Heart right ventricle (tissue), 16 donors: ENCODE results near the gene HLA-DMA. TPM values are rescaled to one million over a fixed set of nuclear protein-coding genes. Genes with fewer than 3 reads are reported as not detected.

Source experiments
- ATAC-seq, 8 donors: fragments of 200-7000 bp; cut with Tn5 transposase; one replicate each; pipeline ENCODE4 v1.9.1; 2020; ENCODE audit warnings: mild to moderate bottlenecking in 8 of 8, moderate library complexity in 8 of 8, moderate number of reproducible peaks in 1 of 8
- DNase-seq, 2 donors: peaks; one replicate each; pipeline ENCODE4 v3.0.0-alpha.2; 2020
- H3K27ac ChIP-seq, 10 donors: fragments of 200-600 bp; sonication (generic) in 2 of 10; one replicate each; pipeline versions ENCODE4 v1.5.0 to v1.8.0; 2020 to 2022; ENCODE audit warnings: mild to moderate bottlenecking in 3 of 10
- H3K27me3 ChIP-seq, 7 donors: fragments of 200-600 bp; one replicate each; pipeline ENCODE4 v1.8.0; 2021 to 2022; ENCODE audit warnings: mild to moderate bottlenecking in 2 of 7
- H3K36me3 ChIP-seq, 9 donors: fragments of 200-600 bp; sonication (generic) in 1 of 9; one replicate each; pipeline versions ENCODE4 v1.5.0 to v1.8.0; 2020 to 2022; ENCODE audit warnings: mild to moderate bottlenecking in 2 of 9
- H3K4me1 ChIP-seq, 9 donors: fragments of 200-600 bp; sonication (generic) in 1 of 9; one replicate each; pipeline versions ENCODE4 v1.5.0 to v1.8.0; 2020 to 2022; ENCODE audit warnings: mild to moderate bottlenecking in 4 of 9
- H3K4me3 ChIP-seq, 10 donors: fragments of 200-600 bp; sonication (generic) in 2 of 10; one replicate each; pipeline versions ENCODE4 v1.5.0 to v1.8.0; 2020 to 2022; ENCODE audit warnings: mild to moderate bottlenecking in 7 of 10, moderate library complexity in 2 of 10
- H3K9me3 ChIP-seq, 11 donors: fragments of 200-600 bp in 10 of 11; sonication (generic) in 2 of 11; one replicate each; pipeline versions ENCODE4 v1.5.0 to v1.8.0; 2013 to 2022; ENCODE audit warnings: mild to moderate bottlenecking in 2 of 11, control low read depth in 1 of 11, moderate library complexity in 1 of 11
- CTCF ChIP-seq, 9 donors: fragments of 200-600 bp; sonication (generic) in 2 of 9; IDR thresholded peaks; one replicate each; pipeline versions ENCODE4 v1.5.0 to v1.8.0; 2021 to 2022; ENCODE audit warnings: antibody characterized with exemption in 9 of 9, mild to moderate bottlenecking in 5 of 9, moderate library complexity in 1 of 9
- WGBS, 2 donors: extraction: QIAGEN DNeasy Blood & Tissue Kit; methylation state at CpG; one replicate each; pipeline ENCODE4 v1.1.7; 2013; ENCODE audit warnings: inconsistent platforms in 1 of 2; 5-methylcytosine and 5-hydroxymethylcytosine counted together
- intact Hi-C, 10 donors: fragments of 100-400 bp; cut with DNase I; formaldehyde crosslinking; loops; one replicate each; pipeline versions ENCODE4 v1.11.1 to v1.14.2; 2022
- polyA plus RNA-seq, 2 donors: library from polyadenylated mRNA; stranded (reverse); fragments of 200-250 nt; gene quantifications; one replicate each; pipeline ENCODE4 v1.2.3, GENCODE V29; 2013
- total RNA-seq, 10 donors: library from RNA; stranded (reverse); fragmentation: NEBNext Ultra II Directional in 3 of 10; extraction: Animal tissue kit (Norgen Biotek cat#: 25700) in 3 of 10; gene quantifications; one replicate each; pipeline versions ENCODE4 v1.2.1 to v1.2.4, GENCODE V29; 2021 to 2023
- donor health status: Arrhythmogenic right ventricular cardiomyopathy.
- donor health status: ischemic (EF 13 %, LVEDD 7.1; RV severe dilation, severe dysfunction).
- donor health status: healthy with polysubstance abuse.
- donor health status: DM: no; HTN: yes; CAD: no.
- donor health status: DM: no; HTN: no; CAD: no.
- donor health status: ischemic (EF 25% LVEDD 6.9; RV normal size, moderate dysfunction).
- donor health status: ischemic (EF 25% LVEDD 5.7; RV mildly dilated, moderate dysfunction).
- donor health status: healthy.
- donor health status: DM: yes; HTN: yes; CAD: no.
- donor health status: Ischemic cardiomyopathy.
- donor health status: ischemic (EF 35%, LVEDD 5.7; RV mildly dilated, moderate dysfunction).
- donor health status: nonischemic (EF 11% LVEDD 7.7; RV severe dilation, severe dysfunction).
- donor health status: DM: yes; HTN: yes; CAD: no.
- donor health status: PGD.
- donor health status: ischemic (EF 29% LVEDD 5.4; RV normal size, mild dysfunction).
- donor health status: nonischemic (EF 23%, LVEDD 6.1; RV moderate dilation, normal function).

HLA-DMA gene
- total and polyA plus RNA-seq, 12 donors, result 7.8 to 106 (median 14.5) TPM

- H3K9me3 ChIP-seq, result no peaks in the 10 kb centered on the region
- no peak overlapping the region for H3K27ac ChIP-seq
- WGBS, 2 donors, result 76 to 81% methylated on average over 2 of the region's 2 CpGs
- no peaks in the 10 kb centered on the region for H3K4me1 ChIP-seq
- no peak overlapping the region for H3K4me3 ChIP-seq
- H3K36me3 ChIP-seq, result peaks cover 0 to 12% (median 0%) of the 10 kb centered on the region in 9 donors
- DNase-seq (no peak), ATAC-seq (no peak)
- H3K27me3 ChIP-seq, result peaks cover 0 to 3% (median 0%) of the 10 kb centered on the region in 7 donors
- no peak for TF ChIP-seq CTCF (IDR thresholded peaks at IDR 0.05)
- intact Hi-C loops, result no loop called here
Observed at GRCh38 chr6:32905078-32905477, 47.8 kb downstream of the HLA-DMA start.

GRCh38 chr6:32903952-32904351 is 48.9 kb downstream of the HLA-DMA start:
- DNase-seq (no peak), ATAC-seq (no peak)
- no peak overlapping the region for H3K4me3 ChIP-seq
- H3K9me3 ChIP-seq, result no peaks in the 10 kb centered on the region
- H3K36me3 ChIP-seq, result peaks cover 0 to 12% (median 0%) of the 10 kb centered on the region in 9 donors
- H3K27me3 ChIP-seq, result peaks cover 0 to under 1% (median 0%) of the 10 kb centered on the region in 7 donors
- TF ChIP-seq CTCF (IDR thresholded peaks at IDR 0.05), result no peak
- no peaks in the 10 kb centered on the region for H3K4me1 ChIP-seq
- no peak overlapping the region for H3K27ac ChIP-seq
- intact Hi-C loops, result no loop called here

Other genes starting within 250 kb of the HLA-DMA start
- gene HLA-DQA2, start 211.7 kb downstream of the HLA-DMA start, total RNA-seq, result 10 to 100 TPM in 1 of 10 donors, 1 to 10 TPM in 4, under 1 TPM in 4, not detected in 1; 0.18 to 28.1 (median 1.9) TPM
- gene HLA-DQA2, start 211.7 kb downstream of the HLA-DMA start, polyA plus RNA-seq, result not detected
- 10 to 100 TPM in 1 of 10 donors, 1 to 10 TPM in 3, under 1 TPM in 4, not detected in 2; 0.30 to 14.6 (median 0.92) TPM for gene HLA-DQB2, start 189.6 kb downstream of the HLA-DMA start, total RNA-seq
- gene HLA-DQB2, start 189.6 kb downstream of the HLA-DMA start, polyA plus RNA-seq, result not detected
- gene HLA-DOB, start 136.1 kb downstream of the HLA-DMA start, total RNA-seq, result 1 to 10 TPM in 1 of 10 donors, under 1 TPM in 7, not detected in 2; 0.21 to 2.1 (median 0.48) TPM
- gene HLA-DOB, start 136.1 kb downstream of the HLA-DMA start, polyA plus RNA-seq, result 1 to 10 TPM in 1 of 2 donors, under 1 TPM in 1; 0.36 to 1.1 TPM
- 10 to 100 TPM in 7 of 10 donors, 1 to 10 TPM in 3; 8.8 to 92.1 (median 13.8) TPM for gene TAP2, start 114.4 kb downstream of the HLA-DMA start, total RNA-seq
- gene TAP2, start 114.4 kb downstream of the HLA-DMA start, polyA plus RNA-seq, result 10 to 100 TPM; 12.8 to 13.8 TPM
- gene PSMB8, start 109.0 kb downstream of the HLA-DMA start, total RNA-seq, result 100 to 1,000 TPM in 1 of 10 donors, 10 to 100 TPM in 7, 1 to 10 TPM in 2; 8.5 to 127 (median 11.7) TPM
- gene PSMB8, start 109.0 kb downstream of the HLA-DMA start, polyA plus RNA-seq, result 10 to 100 TPM; 40.2 to 42.9 TPM
- gene TAP1, start 99.4 kb downstream of the HLA-DMA start, total RNA-seq, result 100 to 1,000 TPM in 1 of 10 donors, 10 to 100 TPM in 9; 12.8 to 213 (median 15.4) TPM
- gene TAP1, start 99.4 kb downstream of the HLA-DMA start, polyA plus RNA-seq, result 10 to 100 TPM; 35.4 to 38.3 TPM
- 100 to 1,000 TPM in 1 of 10 donors, 10 to 100 TPM in 8, 1 to 10 TPM in 1; 10.0 to 198 (median 14.3) TPM for gene PSMB9, start 98.9 kb downstream of the HLA-DMA start, total RNA-seq
- 10 to 100 TPM; 23.4 to 33.4 TPM for gene PSMB9, start 98.9 kb downstream of the HLA-DMA start, polyA plus RNA-seq
- 10 to 100 TPM in 4 of 10 donors, 1 to 10 TPM in 6; 2.7 to 79.8 (median 7.6) TPM for gene HLA-DMB, start 12.1 kb downstream of the HLA-DMA start, total RNA-seq
- 1 to 10 TPM; 5.5 to 7.8 TPM for gene HLA-DMB, start 12.1 kb downstream of the HLA-DMA start, polyA plus RNA-seq
- gene BRD2, start 15.5 kb upstream of the HLA-DMA start, total RNA-seq, result 10 to 100 TPM; 64.9 to 97.0 (median 74.9) TPM
- gene BRD2, start 15.5 kb upstream of the HLA-DMA start, polyA plus RNA-seq, result 10 to 100 TPM; 49.3 to 87.2 TPM
- 10 to 100 TPM in 1 of 10 donors, 1 to 10 TPM in 8, under 1 TPM in 1; 0.75 to 22.8 (median 2.0) TPM for gene HLA-DOA, start 56.5 kb upstream of the HLA-DMA start, total RNA-seq
- 1 to 10 TPM in 1 of 2 donors, under 1 TPM in 1; 0.65 to 2.1 TPM for gene HLA-DOA, start 56.5 kb upstream of the HLA-DMA start, polyA plus RNA-seq
- gene HLA-DPA1, start 120.6 kb upstream of the HLA-DMA start, total RNA-seq, result 100 to 1,000 TPM in 1 of 10 donors, 10 to 100 TPM in 9; 17.8 to 328 (median 53.6) TPM
- 10 to 100 TPM; 18.2 to 24.3 TPM for gene HLA-DPA1, start 120.6 kb upstream of the HLA-DMA start, polyA plus RNA-seq
- 100 to 1,000 TPM in 1 of 10 donors, 10 to 100 TPM in 9; 19.2 to 264 (median 34.8) TPM for gene HLA-DPB1, start 122.9 kb upstream of the HLA-DMA start, total RNA-seq
- 10 to 100 TPM; 18.7 to 48.2 TPM for gene HLA-DPB1, start 122.9 kb upstream of the HLA-DMA start, polyA plus RNA-seq
- 1 to 10 TPM in 3 of 10 donors, under 1 TPM in 7; 0.52 to 3.9 (median 0.94) TPM for gene COL11A2, start 239.4 kb upstream of the HLA-DMA start, total RNA-seq
- gene COL11A2, start 239.4 kb upstream of the HLA-DMA start, polyA plus RNA-seq, result 1 to 10 TPM in 1 of 2 donors, under 1 TPM in 1; 0.55 to 8.7 TPM
- 10 to 100 TPM; 29.7 to 39.1 (median 33.2) TPM for gene RXRB, start 247.6 kb upstream of the HLA-DMA start, total RNA-seq
- gene RXRB, start 247.6 kb upstream of the HLA-DMA start, polyA plus RNA-seq, result 10 to 100 TPM; 22.2 to 40.7 TPM
- gene SLC39A7, start 247.8 kb upstream of the HLA-DMA start, total RNA-seq, result 100 to 1,000 TPM in 1 of 10 donors, 10 to 100 TPM in 9; 44.8 to 104 (median 53.1) TPM
- 100 to 1,000 TPM in 1 of 2 donors, 10 to 100 TPM in 1; 25.8 to 178 TPM for gene SLC39A7, start 247.8 kb upstream of the HLA-DMA start, polyA plus RNA-seq